Neural progenitor cell (in vitro differentiated cells): ENCODE measurements around the gene CCT8L2.
"Not testable (repeated sequence)": the region's sequence is repeated elsewhere in the genome, so short reads cannot be mapped to it uniquely, and the experiment has no call there.

Experiments
- EZH2 ChIP-seq: fragments of 200-600 bp; sonication (generic); IDR thresholded peaks from 2 replicates; pipeline ENCODE4 v1.6.1; 2017; ENCODE audit warnings: antibody characterized with exemption, mild to moderate bottlenecking, moderate library complexity
- EZH2phosphoT487 ChIP-seq: fragments of 200-600 bp; sonication (generic); IDR thresholded peaks from 2 replicates; pipeline ENCODE4 v1.6.1; 2017; ENCODE audit warnings: antibody characterized with exemption
- TF ChIP-seq, protein P1 (sequence below): fragments of 200-600 bp; sonication (generic); IDR thresholded peaks from 2 replicates; pipeline ENCODE4 v1.5.1; 2017; ENCODE audit warnings: antibody characterized with exemption, mild to moderate bottlenecking

DNA sequence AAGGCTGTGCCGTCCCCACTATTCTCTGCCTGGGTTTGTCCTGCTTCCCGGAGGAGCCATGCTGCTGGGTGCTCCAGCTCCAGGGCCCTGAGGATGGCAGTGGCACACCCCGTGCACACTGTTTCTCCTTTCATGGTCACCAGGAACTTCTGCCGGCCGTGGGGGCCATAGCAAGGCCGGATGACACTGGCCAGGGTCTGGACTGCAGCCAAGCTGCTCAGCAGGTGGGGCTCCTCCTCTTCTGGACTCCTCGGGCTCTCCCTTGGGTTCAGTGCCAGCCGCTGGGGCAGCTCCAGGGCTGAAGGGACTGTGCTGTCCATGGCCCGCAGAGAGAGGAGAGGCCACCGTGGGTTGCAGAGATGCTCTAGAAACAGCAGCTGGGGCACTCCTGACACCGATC is 379 bp downstream of the CCT8L2 start:
- TF ChIP-seq, protein P1, sequence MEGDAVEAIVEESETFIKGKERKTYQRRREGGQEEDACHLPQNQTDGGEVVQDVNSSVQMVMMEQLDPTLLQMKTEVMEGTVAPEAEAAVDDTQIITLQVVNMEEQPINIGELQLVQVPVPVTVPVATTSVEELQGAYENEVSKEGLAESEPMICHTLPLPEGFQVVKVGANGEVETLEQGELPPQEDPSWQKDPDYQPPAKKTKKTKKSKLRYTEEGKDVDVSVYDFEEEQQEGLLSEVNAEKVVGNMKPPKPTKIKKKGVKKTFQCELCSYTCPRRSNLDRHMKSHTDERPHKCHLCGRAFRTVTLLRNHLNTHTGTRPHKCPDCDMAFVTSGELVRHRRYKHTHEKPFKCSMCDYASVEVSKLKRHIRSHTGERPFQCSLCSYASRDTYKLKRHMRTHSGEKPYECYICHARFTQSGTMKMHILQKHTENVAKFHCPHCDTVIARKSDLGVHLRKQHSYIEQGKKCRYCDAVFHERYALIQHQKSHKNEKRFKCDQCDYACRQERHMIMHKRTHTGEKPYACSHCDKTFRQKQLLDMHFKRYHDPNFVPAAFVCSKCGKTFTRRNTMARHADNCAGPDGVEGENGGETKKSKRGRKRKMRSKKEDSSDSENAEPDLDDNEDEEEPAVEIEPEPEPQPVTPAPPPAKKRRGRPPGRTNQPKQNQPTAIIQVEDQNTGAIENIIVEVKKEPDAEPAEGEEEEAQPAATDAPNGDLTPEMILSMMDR: not testable (repeated sequence)
- not testable (repeated sequence) for TF ChIP-seq EZH2, EZH2phosphoT487
